ENCODE data around the gene EYA2. TPM values are rescaled to one million over a fixed set of nuclear protein-coding genes. Genes with fewer than 3 reads are reported as not detected.

Gene EYA2
- total RNA-seq, 4 donors from 2014 or later: 9.9 to 20.1 (median 13.8) TPM

DNA sequence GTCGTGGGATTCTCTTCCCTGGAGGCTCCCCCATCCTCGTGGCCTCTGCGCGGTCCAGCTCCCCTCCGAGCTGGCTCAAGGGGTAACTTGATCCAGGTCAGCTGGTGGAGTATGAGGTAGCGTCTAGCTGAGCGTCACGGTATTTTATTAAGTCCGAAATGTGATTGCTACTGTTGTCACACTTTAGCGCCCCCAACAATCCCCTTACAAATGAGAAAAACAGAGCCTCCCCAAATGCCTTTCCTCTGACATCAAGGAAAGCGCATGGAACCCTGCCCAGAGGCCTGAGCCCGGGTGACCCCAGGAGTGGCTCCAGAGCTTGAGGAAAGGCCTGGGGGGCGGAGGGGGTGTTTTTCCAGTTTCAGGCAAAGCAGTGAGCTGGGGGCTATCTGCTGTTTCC is 269.5 kb downstream of the EYA2 start:
- DNase-seq: peak in 1 of 2 donors; percentile 40
- 73 to 76% methylated on average over 13 of the region's 13 CpGs for WGBS, 2 donors
- Histone ChIP-seq H3K36me3 (no peaks in the 10 kb centered on the region), H3K9me3 (no peaks in the 10 kb centered on the region), H3K4me1 (no peaks in the 10 kb centered on the region), H3K27me3 (no peaks in the 10 kb centered on the region), H3K27ac (no peak overlapping the region), H3K4me3 (replicated peaks in 1 of 3) (no peak overlapping the region)
- TF ChIP-seq, protein P1, sequence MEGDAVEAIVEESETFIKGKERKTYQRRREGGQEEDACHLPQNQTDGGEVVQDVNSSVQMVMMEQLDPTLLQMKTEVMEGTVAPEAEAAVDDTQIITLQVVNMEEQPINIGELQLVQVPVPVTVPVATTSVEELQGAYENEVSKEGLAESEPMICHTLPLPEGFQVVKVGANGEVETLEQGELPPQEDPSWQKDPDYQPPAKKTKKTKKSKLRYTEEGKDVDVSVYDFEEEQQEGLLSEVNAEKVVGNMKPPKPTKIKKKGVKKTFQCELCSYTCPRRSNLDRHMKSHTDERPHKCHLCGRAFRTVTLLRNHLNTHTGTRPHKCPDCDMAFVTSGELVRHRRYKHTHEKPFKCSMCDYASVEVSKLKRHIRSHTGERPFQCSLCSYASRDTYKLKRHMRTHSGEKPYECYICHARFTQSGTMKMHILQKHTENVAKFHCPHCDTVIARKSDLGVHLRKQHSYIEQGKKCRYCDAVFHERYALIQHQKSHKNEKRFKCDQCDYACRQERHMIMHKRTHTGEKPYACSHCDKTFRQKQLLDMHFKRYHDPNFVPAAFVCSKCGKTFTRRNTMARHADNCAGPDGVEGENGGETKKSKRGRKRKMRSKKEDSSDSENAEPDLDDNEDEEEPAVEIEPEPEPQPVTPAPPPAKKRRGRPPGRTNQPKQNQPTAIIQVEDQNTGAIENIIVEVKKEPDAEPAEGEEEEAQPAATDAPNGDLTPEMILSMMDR (IDR thresholded peaks at IDR 0.05): no peak
- TF ChIP-seq POLR2A (IDR thresholded peaks at IDR 0.05): no peak
- intact Hi-C loops (cut with DNase I): no loop called here

DNA sequence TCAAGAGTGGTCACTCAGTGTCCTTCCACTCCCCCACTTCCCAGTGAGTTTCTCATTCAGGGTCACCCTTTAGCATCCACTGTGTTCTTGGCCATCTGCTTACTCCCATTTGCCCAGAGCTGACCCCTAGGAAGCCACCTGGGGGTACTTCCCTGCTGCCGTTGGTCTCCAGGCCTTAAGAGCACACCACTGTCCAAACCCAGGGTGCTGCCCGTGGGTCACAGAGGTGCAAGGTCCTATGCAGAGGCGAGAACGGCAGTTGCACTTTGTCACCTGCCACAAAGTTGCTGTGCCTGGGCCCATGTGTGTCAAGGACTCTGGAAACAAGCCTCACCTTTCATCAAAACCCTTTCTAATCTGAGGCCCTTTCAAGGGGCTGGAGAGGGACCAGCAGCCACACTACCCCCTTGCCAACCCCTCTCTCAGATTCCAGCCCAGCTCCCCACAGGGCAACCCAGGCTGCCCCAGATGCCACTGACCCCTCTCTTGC is 270.8 kb downstream of the EYA2 start:
- no peak overlapping the region for H3K27ac ChIP-seq
- intact Hi-C loops (cut with DNase I): no loop called here
- H3K4me3 ChIP-seq (replicated peaks in 1 of 3): no peak overlapping the region
- no peak for DNase-seq
- 78 to 90% methylated on average over 2 to 4 of the region's 4 CpGs for WGBS, 2 donors
- TF ChIP-seq POLR2A (IDR thresholded peaks at IDR 0.05): no peak
- TF ChIP-seq, protein P1 (IDR thresholded peaks at IDR 0.05): no peak
- H3K36me3 ChIP-seq: no peaks in the 10 kb centered on the region
- H3K9me3 ChIP-seq: no peaks in the 10 kb centered on the region
- no peaks in the 10 kb centered on the region for H3K27me3 ChIP-seq
- no peaks in the 10 kb centered on the region for H3K4me1 ChIP-seq

DNA sequence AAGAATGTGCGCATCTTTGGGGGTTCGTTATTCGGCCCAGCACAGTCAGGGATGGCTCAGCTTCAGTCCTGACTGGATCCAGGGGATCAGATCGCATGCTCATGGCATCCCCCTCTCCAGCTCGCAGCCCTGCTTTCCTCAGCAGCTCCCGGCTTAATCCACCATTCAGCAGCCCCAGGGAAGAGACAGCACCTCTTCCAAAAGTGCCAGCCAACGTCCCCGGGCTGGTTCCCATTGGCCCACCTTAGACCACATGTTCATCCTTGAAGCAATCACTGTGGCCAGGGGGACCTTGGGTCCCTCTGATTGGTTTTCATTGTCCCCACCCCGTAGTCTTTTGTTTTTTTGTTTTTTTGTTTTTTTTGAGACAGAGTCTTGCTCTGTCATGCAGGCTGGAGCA is 273.2 kb downstream of the EYA2 start:
- no peaks in the 10 kb centered on the region for H3K27me3 ChIP-seq
- H3K36me3 ChIP-seq: peaks cover 5% of the 10 kb centered on the region in 2 donors
- intact Hi-C loops (cut with DNase I): no loop called here
- no peak overlapping the region for H3K4me3 ChIP-seq (replicated peaks in 1 of 3)
- no peak for DNase-seq
- no peaks in the 10 kb centered on the region for H3K4me1 ChIP-seq
- TF ChIP-seq, protein P1 (IDR thresholded peaks at IDR 0.05): no peak
- no peak for TF ChIP-seq POLR2A (IDR thresholded peaks at IDR 0.05)
- H3K9me3 ChIP-seq: no peaks in the 10 kb centered on the region
- 87 to 89% methylated on average over 9 of the region's 9 CpGs for WGBS, 2 donors
- H3K27ac ChIP-seq: no peak overlapping the region

DNA sequence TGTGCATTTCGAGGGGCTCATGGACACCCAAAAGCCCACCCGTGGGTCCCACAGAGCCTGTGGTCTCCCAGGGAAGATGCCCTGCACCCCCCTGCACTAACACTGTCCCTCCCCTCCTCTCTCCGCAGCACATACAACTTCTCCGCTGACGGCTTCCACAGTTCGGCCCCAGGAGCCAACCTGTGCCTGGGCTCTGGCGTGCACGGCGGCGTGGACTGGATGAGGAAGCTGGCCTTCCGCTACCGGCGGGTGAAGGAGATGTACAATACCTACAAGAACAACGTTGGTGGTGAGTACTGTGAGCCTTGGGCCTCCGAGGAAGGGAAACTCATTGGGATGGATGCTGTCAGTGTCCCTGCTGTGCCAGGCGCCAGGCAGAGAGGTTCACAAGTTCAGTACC is 277.9 kb downstream of the EYA2 start:
- DNase-seq: no peak
- H3K27me3 ChIP-seq: no peaks in the 10 kb centered on the region
- 92 to 95% methylated on average over 16 of the region's 16 CpGs for WGBS, 2 donors
- no peaks in the 10 kb centered on the region for H3K9me3 ChIP-seq
- no peak overlapping the region for H3K4me3 ChIP-seq (replicated peaks in 1 of 3)
- TF ChIP-seq, protein P1 (IDR thresholded peaks at IDR 0.05): no peak
- no peak for TF ChIP-seq POLR2A (IDR thresholded peaks at IDR 0.05)
- peaks cover 0 to 8% of the 10 kb centered on the region in 2 donors for H3K4me1 ChIP-seq
- H3K27ac ChIP-seq: no peak overlapping the region
- H3K36me3 ChIP-seq: peaks cover 8 to 14% of the 10 kb centered on the region in 2 donors
- intact Hi-C loops (cut with DNase I): no loop called here

DNA sequence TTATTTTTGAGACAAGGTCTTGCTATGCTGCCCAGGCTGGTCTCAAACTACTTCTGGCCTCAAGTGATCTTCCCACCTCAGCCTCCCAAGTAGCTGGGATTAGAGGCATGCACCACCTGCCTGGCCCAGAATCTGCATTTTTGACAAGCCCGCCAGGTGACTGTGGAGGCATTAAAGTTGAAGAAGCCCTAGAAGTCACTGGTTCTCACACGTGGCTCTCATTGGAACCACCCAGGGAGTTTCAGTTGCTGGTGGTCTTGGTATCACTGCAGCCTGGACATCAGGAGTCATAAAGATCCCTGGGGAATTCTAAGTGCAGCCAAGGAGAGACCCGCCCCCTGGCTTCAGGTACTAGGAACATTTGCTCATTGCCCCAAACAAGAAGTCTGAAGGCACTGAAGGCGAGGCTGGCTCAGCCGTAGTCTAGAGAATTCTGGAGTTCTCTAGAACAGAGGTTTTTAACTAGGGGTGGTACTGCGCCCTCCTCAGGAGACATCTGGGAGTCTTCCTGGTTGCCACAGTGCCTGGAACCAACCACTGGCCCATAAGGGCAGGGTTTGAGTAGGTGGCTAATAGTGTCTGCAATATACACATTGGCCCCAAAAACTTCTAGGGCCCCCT is 279.1 kb downstream of the EYA2 start:
- TF ChIP-seq, protein P1 (IDR thresholded peaks at IDR 0.05): no peak
- TF ChIP-seq POLR2A (IDR thresholded peaks at IDR 0.05): no peak
- WGBS, 2 donors: 93 to 94% methylated on average over 6 of the region's 6 CpGs
- no peak for DNase-seq

More for the DNA sequence above, 279.1 kb downstream of the EYA2 start:
- no peak overlapping the region for H3K4me3 ChIP-seq (replicated peaks in 1 of 3)
- intact Hi-C loops (cut with DNase I): no loop called here
- no peaks in the 10 kb centered on the region for H3K27me3 ChIP-seq
- peaks cover 8 to 14% of the 10 kb centered on the region in 2 donors for H3K36me3 ChIP-seq
- H3K27ac ChIP-seq: no peak overlapping the region
- H3K9me3 ChIP-seq: no peaks in the 10 kb centered on the region
- peaks cover 0 to 8% of the 10 kb centered on the region in 2 donors for H3K4me1 ChIP-seq
